ENCODE data around the gene MED26.

GRCh38 chr19:16544473-16545231 is 83.4 kb downstream of the MED26 start:
- TF ChIP-seq CTCF (IDR thresholded peaks at IDR 0.05) (no peak), POLR2A (IDR thresholded peaks at IDR 0.05) (no peak)
